H1 (cell line): ENCODE data around the gene RRH. TPM values are rescaled to one million over a fixed set of nuclear protein-coding genes. Genes with fewer than 3 reads are reported as not detected.

Experiments used
- CTCF ChIA-PET: fragments of 300-600 bp; sonication (Branson Sonifier 250); formaldehyde crosslinking; loops from one replicate; lab custom pipeline; 2021; ENCODE audit not compliant: partially characterized antibody; lab: Charles Lee
- POLR2A ChIA-PET: fragments of 300-600 bp; sonication (Branson Sonifier 250); formaldehyde crosslinking; loops from one replicate; lab custom pipeline; 2021; ENCODE audit warnings: inconsistent platforms; ENCODE audit not compliant: partially characterized antibody; lab: Charles Lee
- DNase-seq, 2 experiments: peaks; one replicate each; pipeline versions ENCODE4 v3.0.0 to v3.0.0-alpha.2; 2010 to 2022; ENCODE audit warnings: low spot score in 2 of 2, low read depth in 1 of 2, mixed read lengths in 1 of 2
- FAIRE-seq: peaks from 2 replicates; lab custom pipeline; 2011; peaks lifted over from hg19 to GRCh38; lab: Jason Lieb, UNC
- H2AFZ ChIP-seq: 2 replicates; pipeline ENCODE4 v1.8.1; 2012; ENCODE audit warnings: low read length, inconsistent platforms
- H2AK5ac ChIP-seq: 2 replicates; pipeline ENCODE4 v1.6.1; 2013; ENCODE audit warnings: low read depth, low read length
- H2BK120ac ChIP-seq: replicated peaks from 2 replicates; pipeline ENCODE3; 2013; ENCODE audit warnings: low read depth, low read length, inconsistent platforms
- H2BK12ac ChIP-seq: 2 replicates; pipeline ENCODE4 v1.6.1; 2013; ENCODE audit warnings: low read depth, low read length
- H2BK15ac ChIP-seq: 2 replicates; pipeline ENCODE4 v1.6.1; 2013; ENCODE audit warnings: low read length
- H2BK20ac ChIP-seq: 2 replicates; pipeline ENCODE4 v1.6.1; 2013; ENCODE audit warnings: low read length
- H2BK5ac ChIP-seq: 2 replicates; pipeline ENCODE4 v1.6.1; 2013; ENCODE audit warnings: low read depth, low read length
- H3K14ac ChIP-seq: 2 replicates; pipeline ENCODE4 v1.6.1; 2013; ENCODE audit warnings: inconsistent platforms; ENCODE audit not compliant: insufficient read length
- H3K18ac ChIP-seq: 2 replicates; pipeline ENCODE4 v1.6.1; 2013; ENCODE audit warnings: low read length; ENCODE audit errors: extremely low read depth
- H3K23ac ChIP-seq: 2 replicates; pipeline ENCODE4 v1.6.1; 2013; ENCODE audit warnings: inconsistent platforms; ENCODE audit not compliant: insufficient read length
- H3K23me2 ChIP-seq: 2 replicates; pipeline ENCODE4 v1.6.1; 2013; ENCODE audit warnings: low read depth, low read length
- H3K27ac ChIP-seq: 2 replicates; pipeline ENCODE4 v1.6.1; 2011; ENCODE audit warnings: low read depth, low read length, inconsistent platforms
- H3K27me3 ChIP-seq, 4 experiments: replicated peaks in 1 of 4; 1 replicate in 1 of 4; 2 replicates in 3 of 4; pipeline versions ENCODE4 v1.6.1 to v1.8.1; 2011 to 2013; ENCODE audit warnings: low read length in 3 of 4, mild to moderate bottlenecking in 3 of 4, inconsistent platforms in 2 of 4, mixed read lengths in 2 of 4, moderate library complexity in 1 of 4; ENCODE audit not compliant: control insufficient read depth in 3 of 4, insufficient read depth in 3 of 4; ENCODE audit errors: extremely low read depth in 1 of 4
- H3K36me3 ChIP-seq, 4 experiments: 2 replicates each; pipeline versions ENCODE4 v1.6.1 to v1.8.1; 2011 to 2013; ENCODE audit warnings: mild to moderate bottlenecking in 4 of 4, low read length in 3 of 4, moderate library complexity in 2 of 4, control low read depth in 1 of 4, inconsistent platforms in 1 of 4; ENCODE audit not compliant: insufficient read depth in 4 of 4, control insufficient read depth in 2 of 4
- H3K4ac ChIP-seq: replicated peaks from 2 replicates; pipeline ENCODE3; 2013; ENCODE audit warnings: low read length, low read depth, mixed read lengths, inconsistent platforms; ENCODE audit not compliant: insufficient read length
- H3K4me1 ChIP-seq, 4 experiments: replicated peaks in 1 of 4; 1 replicate in 1 of 4; 2 replicates in 3 of 4; pipeline versions ENCODE4 v1.6.1 to v1.8.1; 2011 to 2013; ENCODE audit warnings: low read length in 3 of 4, inconsistent platforms in 2 of 4, mixed read lengths in 1 of 4; ENCODE audit not compliant: insufficient read depth in 4 of 4, control insufficient read depth in 3 of 4
- H3K4me2 ChIP-seq, 2 experiments: 2 replicates each; pipeline versions ENCODE4 v1.6.1 to v1.8.1; 2011 to 2013; ENCODE audit warnings: low read depth in 2 of 2, low read length in 2 of 2, control low read depth in 1 of 2, inconsistent platforms in 1 of 2, mild to moderate bottlenecking in 1 of 2; ENCODE audit not compliant: insufficient read depth in 1 of 2
- H3K4me3 ChIP-seq, 4 experiments: fragments of 200-600, 300-600 bp in 1 of 4; sonication (generic), shearing (Covaris generic), sonication (Bioruptor Twin) in 1 of 4; 2 replicates each; pipeline versions ENCODE4 v1.5.1 to v1.8.1; 2011 to 2016; ENCODE audit warnings: low read length in 4 of 4, low read depth in 3 of 4, control low read depth in 2 of 4, inconsistent platforms in 2 of 4, mild to moderate bottlenecking in 2 of 4, mixed read lengths in 1 of 4, moderate library complexity in 1 of 4; ENCODE audit not compliant: insufficient read depth in 2 of 4; ENCODE audit errors: extremely low read depth in 1 of 4
- H3K56ac ChIP-seq: replicated peaks from 2 replicates; pipeline ENCODE3; 2013; ENCODE audit warnings: low read depth, mild to moderate bottlenecking, mixed read lengths, low read length, inconsistent platforms; ENCODE audit not compliant: insufficient read length
- H3K79me1 ChIP-seq: 2 replicates; pipeline ENCODE4 v1.6.1; 2013; ENCODE audit warnings: low read depth, low read length, control low read depth
- H3K79me2 ChIP-seq, 2 experiments: 2 replicates each; pipeline versions ENCODE4 v1.6.1 to v1.8.1; 2012 to 2013; ENCODE audit warnings: low read length in 2 of 2, mild to moderate bottlenecking in 2 of 2, inconsistent platforms in 1 of 2; ENCODE audit not compliant: insufficient read depth in 2 of 2, control insufficient read depth in 1 of 2
- H3K9ac ChIP-seq, 4 experiments: replicated peaks in 1 of 4; 1 replicate in 1 of 4; 2 replicates in 3 of 4; pipeline versions ENCODE4 v1.6.1 to v1.8.1; 2011 to 2013; ENCODE audit warnings: low read depth in 3 of 4, low read length in 3 of 4, control low read depth in 2 of 4, mild to moderate bottlenecking in 2 of 4, moderate library complexity in 2 of 4, inconsistent platforms in 1 of 4; ENCODE audit errors: extremely low read depth in 1 of 4
- H3K9me3 ChIP-seq, 2 experiments: 2 replicates each; pipeline versions ENCODE4 v1.6.1 to v1.8.1; 2012 to 2013; ENCODE audit warnings: mild to moderate bottlenecking in 2 of 2, moderate library complexity in 2 of 2, control low read depth in 1 of 2, inconsistent platforms in 1 of 2, low read depth in 1 of 2, low read length in 1 of 2, mixed read lengths in 1 of 2; ENCODE audit not compliant: insufficient read depth in 2 of 2
- H4K20me1 ChIP-seq, 2 experiments: replicated peaks in 1 of 2; 2 replicates each; pipeline versions ENCODE3 to v1.8.1; 2011 to 2013; ENCODE audit warnings: inconsistent platforms in 2 of 2, low read length in 2 of 2, mild to moderate bottlenecking in 1 of 2; ENCODE audit not compliant: insufficient read depth in 2 of 2, control insufficient read depth in 1 of 2
- H4K5ac ChIP-seq: 2 replicates; pipeline ENCODE4 v1.6.1; 2013; ENCODE audit warnings: low read length, low read depth, mixed read lengths, inconsistent platforms; ENCODE audit not compliant: insufficient read length
- H4K8ac ChIP-seq: 2 replicates; pipeline ENCODE4 v1.8.0; 2013; ENCODE audit warnings: mild to moderate bottlenecking, moderate library complexity, low read length, inconsistent platforms; ENCODE audit not compliant: insufficient read depth; ENCODE audit errors: extremely low read depth
- H4K91ac ChIP-seq: replicated peaks from 2 replicates; pipeline ENCODE3; 2013; ENCODE audit warnings: low read length, mixed read lengths, inconsistent platforms; ENCODE audit not compliant: insufficient read length
- CBX8 ChIP-seq: fragments of 300-800, 300-1000 bp; sonication (generic); IDR thresholded peaks from 2 replicates; pipeline ENCODE4 v1.7.1; 2016; ENCODE audit warnings: low read depth, low read length, borderline replicate concordance
- CREB1 ChIP-seq: IDR thresholded peaks from 2 replicates; pipeline ENCODE4 v1.6.1; 2012; ENCODE audit warnings: inconsistent platforms
- SAP30 ChIP-seq: fragments of 300-600 bp; sonication (generic); IDR thresholded peaks from 2 replicates; pipeline ENCODE4 v1.7.1; 2012; ENCODE audit warnings: low read length, moderate library complexity, mild to moderate bottlenecking, inconsistent platforms; ENCODE audit not compliant: insufficient read depth, insufficient replicate concordance
- SUZ12 ChIP-seq: fragments of 200-600 bp; sonication (generic); IDR thresholded peaks from 2 replicates; pipeline ENCODE4 v1.6.1; 2012; ENCODE audit warnings: mild to moderate bottlenecking, inconsistent platforms, low read length, moderate library complexity, mixed read lengths
- WGBS, 2 experiments: shearing (Covaris generic) in 1 of 2; methylation state at CpG; one replicate each; pipeline versions ENCODE4 v1.1.6 to v1.1.7; 2013 to 2015; ENCODE audit warnings: low lambda C conversion rate in 2 of 2, mixed read lengths in 2 of 2, inconsistent platforms in 1 of 2, low coverage in 1 of 2, missing lambda C conversion rate in 1 of 2; ENCODE audit not compliant: insufficient replicate concordance in 2 of 2, insufficient coverage in 1 of 2, insufficient read length in 1 of 2; ENCODE audit errors: extremely low coverage in 1 of 2, missing lambda C conversion rate in 1 of 2; 5-methylcytosine and 5-hydroxymethylcytosine counted together
- polyA plus RNA-seq, 7 experiments: library from polyadenylated mRNA; depleted of rRNA in 3 of 7; stranded (reverse) in 5 of 7; unstranded in 2 of 7; fragments of >200 nt in 5 of 7; fragments of 200-250 nt in 2 of 7; gene quantifications; 1 replicate in 5 of 7; 2 replicates in 1 of 7; 4 replicates in 1 of 7; pipeline versions ENCODE4 v1.2.1 to v1.2.3, GENCODE V29; 2011 to 2013; ENCODE audit warnings: missing spikeins in 2 of 7, mixed read lengths in 2 of 7
- total RNA-seq: library from RNA; stranded (reverse); fragmentation: NEBNext Ultra II Directional; extraction: Animal tissue kit (Norgen Biotek cat#: 25700); gene quantifications from 2 replicates; pipeline ENCODE4 v1.2.1, GENCODE V29; 2021

Gene RRH
- total and polyA plus RNA-seq, 2 of the 8 experiments (the other 6 are each of a cell fraction or from before 2014, with no cell fraction given), result 0.38 TPM; not detected in 1

DNA sequence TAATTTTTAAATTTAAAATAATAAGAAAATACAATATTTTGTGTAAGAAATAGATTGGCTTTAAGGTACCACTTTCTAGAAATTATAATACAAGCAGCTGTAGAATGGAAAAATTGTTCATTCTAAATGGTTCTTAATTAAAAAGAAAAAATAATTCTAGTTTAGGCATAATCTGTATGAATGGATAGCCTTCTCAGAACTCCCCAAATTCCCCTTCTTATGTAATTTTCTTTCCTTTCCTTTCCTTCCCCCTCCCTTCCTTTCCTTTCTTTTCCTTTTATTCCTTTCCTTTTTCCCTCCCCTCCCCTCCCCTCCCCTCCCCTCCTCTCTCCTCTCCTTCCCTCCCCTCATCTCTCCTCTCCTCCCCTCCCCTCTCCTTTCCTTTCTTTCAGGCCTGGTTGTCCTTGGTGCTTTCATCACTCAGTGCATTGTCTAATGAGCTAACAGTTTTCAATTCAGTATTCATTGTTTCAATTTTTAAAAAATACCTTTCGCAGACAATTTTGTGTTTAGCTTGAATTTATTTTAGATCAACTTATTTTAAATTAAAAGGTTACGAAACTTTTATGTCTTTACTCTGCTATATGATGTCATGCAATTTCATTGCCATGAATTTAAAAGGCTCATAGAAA, 49.0 kb downstream of the RRH start:
- CTCF ChIA-PET, result interaction anchor here (1.1 kb wide), 1 partner anchor 72 kb away, joined by 4 read pairs; no protein-coding TSS in a partner anchor
- Histone ChIP-seq H4K8ac (no peak overlapping the region), H3K79me2 (no peaks in the 10 kb centered on the region), H3K4me1 (no peaks in the 10 kb centered on the region), H3K27ac (no peak overlapping the region), H3K4me2 (no peak overlapping the region), H3K79me1 (no peaks in the 10 kb centered on the region), H3K56ac (no peak overlapping the region), H3K9me3 (no peaks in the 10 kb centered on the region), H2AK5ac (no peak overlapping the region), H3K36me3 (no peaks in the 10 kb centered on the region), H4K5ac (no peak overlapping the region), H3K4me3 (no peak overlapping the region), H2BK20ac (no peak overlapping the region), H2BK15ac (no peak overlapping the region), H3K4ac (no peak overlapping the region), H3K14ac (no peak overlapping the region), H3K23me2 (no peaks in the 10 kb centered on the region), H2BK5ac (no peak overlapping the region), H4K91ac (no peak overlapping the region), H3K23ac (no peak overlapping the region), H4K20me1 (no peaks in the 10 kb centered on the region), H3K9ac (no peak overlapping the region), H2BK12ac (no peak overlapping the region), H3K27me3 (no peaks in the 10 kb centered on the region), H3K18ac (no peak overlapping the region), H2AFZ (no peak overlapping the region), H2BK120ac (no peak overlapping the region)
- WGBS, 2 experiments, result 92% methylated on average over 2 of the region's 2 CpGs; no CpG with 5 or more reads in 1 of the 2 experiments
- POLR2A ChIA-PET, result no interaction called here
- DNase-seq (no peak), FAIRE-seq (no peak)
- TF ChIP-seq SAP30 (no peak), CREB1 (no peak), SUZ12 (no peak), CBX8 (no peak)
